ENCODE data around the gene L3MBTL1.

The L3MBTL1 gene

GRCh38 chr20:43506238-43506637, 1.3 kb upstream of the L3MBTL1 start:
- DNase-seq (ENCODE audit: low read depth) = no peak

- DNase-seq (ENCODE audit: low read depth) = no peak
These were observed 609 bp downstream of the L3MBTL1 start for GRCh38 chr20:43508106-43508505.

GRCh38 chr20:43508604-43509040, 1.1 kb downstream of the L3MBTL1 start:
- DNase-seq (ENCODE audit: low read depth) = no peak

GRCh38 chr20:43511879-43512278, 4.4 kb downstream of the L3MBTL1 start:
- DNase-seq (ENCODE audit: low read depth) = no peak

- DNase-seq (ENCODE audit: low read depth) = no peak
These were observed 6.0 kb downstream of the L3MBTL1 start for GRCh38 chr20:43513372-43513930.

- DNase-seq (ENCODE audit: low read depth) = peak; percentile 69
These were observed 6.6 kb downstream of the L3MBTL1 start for GRCh38 chr20:43513931-43514647.

- no peak for DNase-seq (ENCODE audit: low read depth)
These were observed 7.1 kb downstream of the L3MBTL1 start for GRCh38 chr20:43514648-43514999.

GRCh38 chr20:43515628-43516027, 8.1 kb downstream of the L3MBTL1 start:
- DNase-seq (ENCODE audit: low read depth) = no peak

- DNase-seq (ENCODE audit: low read depth) = no peak
These were observed 8.8 kb downstream of the L3MBTL1 start for GRCh38 chr20:43516251-43516824.

GRCh38 chr20:43520074-43520630, 12.7 kb downstream of the L3MBTL1 start:
- DNase-seq (ENCODE audit: low read depth) = no peak

GRCh38 chr20:43525021-43525420, 17.5 kb downstream of the L3MBTL1 start:
- no peak for DNase-seq (ENCODE audit: low read depth)

- no peak for DNase-seq (ENCODE audit: low read depth)
These were observed 20.9 kb downstream of the L3MBTL1 start for GRCh38 chr20:43528258-43528875.

GRCh38 chr20:43529051-43529450, 21.6 kb downstream of the L3MBTL1 start:
- DNase-seq (ENCODE audit: low read depth) = no peak

- DNase-seq (ENCODE audit: low read depth) = no peak
These were observed 22.1 kb downstream of the L3MBTL1 start for GRCh38 chr20:43529457-43530153.

- DNase-seq (ENCODE audit: low read depth) = no peak
These were observed 23.0 kb downstream of the L3MBTL1 start for GRCh38 chr20:43530321-43531090.

GRCh38 chr20:43531091-43531443, 23.6 kb downstream of the L3MBTL1 start:
- no peak for DNase-seq (ENCODE audit: low read depth)

GRCh38 chr20:43532416-43533055, 25.0 kb downstream of the L3MBTL1 start:
- DNase-seq (ENCODE audit: low read depth) = no peak

GRCh38 chr20:43533060-43533459, 25.6 kb downstream of the L3MBTL1 start:
- no peak for DNase-seq (ENCODE audit: low read depth)

GRCh38 chr20:43534016-43534415, 26.5 kb downstream of the L3MBTL1 start:
- DNase-seq (ENCODE audit: low read depth) = no peak

GRCh38 chr20:43534791-43535350, 27.4 kb downstream of the L3MBTL1 start:
- DNase-seq (ENCODE audit: low read depth) = no peak
